HG03108 (cell line): ENCODE data around the gene PTPRG.

Source experiments
- ATAC-seq: cut with Tn5 transposase; IDR thresholded peaks from one replicate; pipeline ENCODE4 v1.9.1; 2021; ENCODE audit warnings: moderate library complexity; ENCODE audit not compliant: unreplicated experiment

Gene PTPRG

GRCh38 chr3:61847784-61848462 is 286.6 kb downstream of the PTPRG start:
- ATAC-seq = no peak

- ATAC-seq = no peak
Measured at GRCh38 chr3:61848885-61849284, 287.5 kb downstream of the PTPRG start.

GRCh38 chr3:61853912-61854311 is 292.5 kb downstream of the PTPRG start:
- ATAC-seq = no peak

DNA sequence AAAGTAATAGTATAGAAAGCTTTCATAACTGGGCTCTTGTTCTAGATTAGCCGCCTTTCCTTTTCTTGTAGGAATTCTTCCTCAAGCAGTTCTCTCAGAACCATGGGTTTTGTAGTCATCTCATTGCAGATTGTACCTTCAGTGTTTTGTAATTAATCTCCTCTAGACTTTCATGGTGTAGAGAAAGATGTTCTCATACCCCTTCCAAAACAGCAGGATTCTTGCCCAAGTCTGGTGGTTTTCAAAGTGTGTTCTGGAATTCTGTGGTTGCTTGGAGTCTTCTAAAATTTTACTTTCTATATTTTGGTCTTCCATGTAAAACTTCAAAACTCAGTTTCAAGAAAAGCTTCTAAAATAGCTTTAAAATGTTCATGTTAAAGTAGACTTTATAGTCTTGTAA is 293.8 kb downstream of the PTPRG start:
- no peak for ATAC-seq

GRCh38 chr3:61857297-61857696 is 295.9 kb downstream of the PTPRG start:
- no peak for ATAC-seq

DNA sequence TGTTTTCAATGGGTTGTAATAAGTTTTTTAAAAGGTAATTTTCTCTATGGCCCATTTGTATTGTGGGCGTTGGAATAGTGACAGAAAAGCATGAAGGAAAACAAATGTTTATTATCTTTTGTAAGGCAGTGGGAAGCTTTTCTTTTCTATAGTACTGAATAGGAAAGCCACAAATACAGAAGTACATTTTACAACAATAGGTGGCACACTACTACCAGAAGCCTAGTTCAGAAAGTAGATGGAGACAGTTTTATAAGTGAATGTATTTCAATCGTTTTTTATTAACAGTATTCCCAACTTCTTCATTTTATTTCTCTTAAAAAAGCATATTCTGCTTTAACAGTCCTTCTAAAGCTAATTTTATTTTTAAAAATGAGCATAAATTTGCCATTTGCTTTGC is 296.7 kb downstream of the PTPRG start:
- no peak for ATAC-seq

DNA sequence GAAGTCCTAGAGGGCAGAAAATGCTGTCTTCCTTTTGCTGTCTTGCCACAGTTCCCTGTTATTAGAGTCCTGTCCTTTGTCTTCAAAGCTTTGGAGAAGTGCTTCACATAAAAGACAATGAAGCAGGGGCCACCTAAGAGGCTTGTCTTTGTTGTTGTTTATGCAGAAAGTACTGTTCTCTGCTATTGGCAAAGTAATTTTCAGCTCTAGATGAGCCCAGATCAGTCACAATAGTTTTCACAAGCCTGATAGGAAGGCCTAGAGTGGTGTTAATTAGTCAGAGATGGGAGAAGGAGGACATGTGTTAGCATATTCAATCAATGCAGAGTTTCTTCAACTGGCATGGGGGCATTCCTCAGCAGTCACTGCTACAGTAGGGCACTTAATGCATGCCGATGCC is 300.0 kb downstream of the PTPRG start:
- ATAC-seq = no peak

- ATAC-seq = no peak
Measured at GRCh38 chr3:61862614-61863289, 301.4 kb downstream of the PTPRG start.

GRCh38 chr3:61863579-61863978 is 302.2 kb downstream of the PTPRG start:
- ATAC-seq = no peak

GRCh38 chr3:61864886-61865285 is 303.5 kb downstream of the PTPRG start:
- no peak for ATAC-seq

- no peak for ATAC-seq
Measured at GRCh38 chr3:61865466-61866152, 304.2 kb downstream of the PTPRG start.

- ATAC-seq = no peak
Measured at GRCh38 chr3:61866153-61866542, 304.8 kb downstream of the PTPRG start.

DNA sequence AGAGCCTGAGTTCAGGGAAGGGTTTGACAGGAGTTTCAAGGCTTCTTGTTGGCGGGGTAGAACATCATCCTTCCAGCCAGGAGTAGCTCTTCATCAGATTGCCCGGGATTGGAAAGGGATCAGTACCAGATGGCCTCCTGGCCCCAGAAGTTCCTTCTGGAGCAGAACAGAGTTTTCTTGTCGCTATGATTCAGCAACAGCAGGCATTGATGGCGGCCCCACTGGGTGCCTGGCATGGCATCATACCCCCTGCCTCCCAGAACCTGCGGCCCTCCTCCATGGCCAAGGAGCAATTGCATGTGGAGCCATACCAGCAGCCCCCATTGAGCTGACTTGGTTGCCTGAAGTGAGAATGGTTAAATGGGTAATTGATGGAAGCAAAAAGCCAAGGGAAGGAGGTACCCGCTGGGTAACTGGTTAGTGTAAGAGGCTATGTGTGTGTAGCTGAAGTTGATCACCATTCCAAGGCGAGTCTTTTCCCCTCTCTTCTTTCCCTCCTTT is 305.6 kb downstream of the PTPRG start:
- ATAC-seq = no peak

GRCh38 chr3:61868499-61868898 is 307.1 kb downstream of the PTPRG start:
- no peak for ATAC-seq

DNA sequence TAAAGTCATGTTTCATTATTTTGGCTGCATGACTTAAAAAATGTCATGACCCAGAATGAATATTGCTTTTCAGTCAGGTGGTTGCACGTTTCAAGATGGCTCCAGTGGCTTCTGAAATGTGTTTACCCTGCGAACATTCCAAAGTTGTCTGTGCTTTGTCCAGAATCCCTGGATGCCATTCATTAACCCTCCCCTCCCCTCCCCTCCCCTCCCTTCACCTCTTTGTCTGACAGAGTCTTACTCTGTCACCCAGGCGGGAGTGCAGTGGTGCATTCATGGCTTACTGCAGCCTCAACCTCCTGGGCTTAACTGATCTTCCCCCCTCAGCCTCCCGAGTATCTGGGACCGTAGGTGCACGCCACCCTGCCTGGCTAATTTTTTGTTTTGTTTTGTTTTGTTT is 308.0 kb downstream of the PTPRG start:
- no peak for ATAC-seq

GRCh38 chr3:61871644-61872043 is 310.3 kb downstream of the PTPRG start:
- ATAC-seq = no peak

GRCh38 chr3:61872077-61872706 is 310.8 kb downstream of the PTPRG start:
- no peak for ATAC-seq

DNA sequence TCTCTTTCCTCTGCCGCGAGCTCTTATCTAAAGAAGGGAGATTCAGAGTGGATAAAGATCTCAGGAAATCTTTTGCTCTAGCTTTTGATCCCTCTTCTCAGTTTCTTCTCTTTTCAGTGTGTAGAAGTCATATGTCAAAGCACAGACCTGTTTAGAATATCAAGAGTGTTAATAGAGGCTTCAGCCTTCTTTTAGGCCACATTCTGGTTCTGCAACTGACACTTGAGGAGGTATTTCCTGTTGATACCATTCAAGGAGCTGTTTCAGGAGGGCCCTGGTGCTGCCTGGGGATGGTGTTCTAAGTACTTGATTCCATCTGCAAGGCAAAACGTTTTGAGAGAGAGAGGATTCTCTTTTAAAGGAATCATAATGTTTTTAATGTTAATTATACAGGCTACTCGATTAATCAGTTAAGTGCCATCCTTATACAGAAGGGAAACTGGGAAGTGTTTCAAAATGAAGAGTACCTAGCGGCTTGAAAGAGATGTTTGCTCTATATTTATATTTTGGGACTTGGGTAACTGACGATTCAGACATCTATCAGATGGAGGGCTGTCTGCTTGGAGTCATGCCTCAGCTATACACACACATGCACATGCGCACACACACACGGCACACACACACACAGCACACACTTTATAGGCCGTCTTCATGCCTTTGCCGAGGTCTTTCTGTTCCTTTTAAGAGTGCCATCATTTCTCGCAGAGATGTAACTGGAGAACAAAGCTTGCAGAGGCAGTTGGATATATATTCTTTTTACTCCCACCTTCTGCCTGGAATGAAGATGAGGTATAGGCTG is 313.9 kb downstream of the PTPRG start:
- no peak for ATAC-seq

- no peak for ATAC-seq
Measured at GRCh38 chr3:61875976-61876671, 314.8 kb downstream of the PTPRG start.

DNA sequence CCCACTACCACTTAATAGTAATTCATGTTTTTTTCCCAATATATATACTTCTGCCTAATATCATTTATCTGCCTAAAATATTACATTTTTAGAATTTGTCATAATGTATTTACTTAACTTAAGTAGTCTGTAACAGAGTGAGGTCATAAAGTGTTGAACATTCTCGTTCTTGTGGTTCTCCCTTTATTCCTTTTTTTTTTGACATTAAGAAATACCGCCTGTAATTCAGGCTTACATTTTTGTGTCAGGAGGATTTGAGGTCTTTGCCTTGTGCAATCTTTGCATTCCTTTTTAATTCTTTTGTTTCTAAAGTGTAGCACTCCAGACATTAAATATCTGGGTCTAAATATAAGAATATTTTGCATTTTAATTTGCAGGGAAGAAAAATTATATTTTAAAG is 315.4 kb downstream of the PTPRG start:
- no peak for ATAC-seq
